Progenitor cell of endocrine pancreas (in vitro differentiated cells): ENCODE measurements around the gene CMTR1. TPM values are rescaled to one million over a fixed set of nuclear protein-coding genes. Genes with fewer than 3 reads are reported as not detected.

Experiments used
- DNase-seq: peaks from one replicate; pipeline ENCODE4 v3.0.0; 2021; ENCODE audit warnings: low spot score; ENCODE audit not compliant: unreplicated experiment
- H3K27ac Mint-ChIP-seq: 2 replicates; pipeline ENCODE4 v1.8.0; 2021; ENCODE audit warnings: mild to moderate bottlenecking, moderate library complexity, mixed read lengths
- H3K27me3 Mint-ChIP-seq: 2 replicates; pipeline ENCODE4 v1.8.0; 2021; ENCODE audit warnings: mixed read lengths
- H3K36me3 Mint-ChIP-seq: 2 replicates; pipeline ENCODE4 v1.8.0; 2022; ENCODE audit warnings: mixed read lengths; ENCODE audit not compliant: insufficient read depth
- H3K4me1 Mint-ChIP-seq: 2 replicates; pipeline ENCODE4 v1.8.0; 2021; ENCODE audit warnings: low read depth, mixed read lengths
- H3K4me3 Mint-ChIP-seq: 2 replicates; pipeline ENCODE4 v1.8.0; 2021; ENCODE audit warnings: low read depth, mild to moderate bottlenecking, moderate library complexity, mixed read lengths
- H3K9me3 Mint-ChIP-seq: 2 replicates; pipeline ENCODE4 v1.8.0; 2021; ENCODE audit warnings: low read depth, mixed read lengths
- CTCF ChIP-seq: fragments of 200-600 bp; sonication (generic); IDR thresholded peaks from one replicate; pipeline ENCODE4 v1.5.0; 2021; ENCODE audit warnings: antibody characterized with exemption, mild to moderate bottlenecking; ENCODE audit not compliant: unreplicated experiment
- total RNA-seq: library from RNA; stranded (reverse); gene quantifications from 2 replicates; pipeline ENCODE4 v1.2.1, GENCODE V29; 2021

Gene CMTR1
- total RNA-seq, 1 donor from 2014 or later, result 48.0 TPM

- Mint-ChIP-seq H3K27me3 (peaks cover 61% of the 10 kb centered on the region), H3K4me1 (peaks cover 36% of the 10 kb centered on the region), H3K9me3 (peaks cover 4% of the 10 kb centered on the region), H3K27ac (no peak overlapping the region), H3K36me3 (no peaks in the 10 kb centered on the region), H3K4me3 (no peak overlapping the region)
- no peak for DNase-seq
- no peak for TF ChIP-seq CTCF
These were observed 81.3 kb downstream of the CMTR1 start for GRCh38 chr6:37514321-37514771.

GRCh38 chr6:37514837-37515236 is 81.8 kb downstream of the CMTR1 start:
- DNase-seq, result no peak
- H3K9me3 Mint-ChIP-seq, result peaks cover 5% of the 10 kb centered on the region
- TF ChIP-seq CTCF, result no peak
- peaks cover 59% of the 10 kb centered on the region for H3K27me3 Mint-ChIP-seq
- peak overlapping the region; percentile 81 for H3K27ac Mint-ChIP-seq
- no peaks in the 10 kb centered on the region for H3K36me3 Mint-ChIP-seq
- peaks cover 36% of the 10 kb centered on the region for H3K4me1 Mint-ChIP-seq
- H3K4me3 Mint-ChIP-seq, result no peak overlapping the region

GRCh38 chr6:37515712-37516075 is 82.7 kb downstream of the CMTR1 start:
- H3K4me3 Mint-ChIP-seq, result no peak overlapping the region
- H3K27ac Mint-ChIP-seq, result no peak overlapping the region
- TF ChIP-seq CTCF, result no peak
- H3K36me3 Mint-ChIP-seq, result no peaks in the 10 kb centered on the region
- peaks cover 53% of the 10 kb centered on the region for H3K27me3 Mint-ChIP-seq
- peaks cover 5% of the 10 kb centered on the region for H3K9me3 Mint-ChIP-seq
- peaks cover 36% of the 10 kb centered on the region for H3K4me1 Mint-ChIP-seq
- DNase-seq, result no peak

- Mint-ChIP-seq H3K36me3 (no peaks in the 10 kb centered on the region), H3K4me1 (peaks cover 36% of the 10 kb centered on the region), H3K27ac (no peak overlapping the region), H3K9me3 (peaks cover 5% of the 10 kb centered on the region), H3K4me3 (no peak overlapping the region), H3K27me3 (peaks cover 49% of the 10 kb centered on the region)
- DNase-seq, result no peak
- TF ChIP-seq CTCF, result no peak
These were observed 83.3 kb downstream of the CMTR1 start for GRCh38 chr6:37516076-37516919.

GRCh38 chr6:37516920-37517405 is 83.9 kb downstream of the CMTR1 start:
- Mint-ChIP-seq H3K27ac (no peak overlapping the region), H3K36me3 (no peaks in the 10 kb centered on the region), H3K27me3 (peaks cover 42% of the 10 kb centered on the region), H3K9me3 (peaks cover 5% of the 10 kb centered on the region), H3K4me1 (peaks cover 34% of the 10 kb centered on the region), H3K4me3 (no peak overlapping the region)
- no peak for DNase-seq
- TF ChIP-seq CTCF, result no peak
